ENCODE data around the gene NRM.

DNA sequence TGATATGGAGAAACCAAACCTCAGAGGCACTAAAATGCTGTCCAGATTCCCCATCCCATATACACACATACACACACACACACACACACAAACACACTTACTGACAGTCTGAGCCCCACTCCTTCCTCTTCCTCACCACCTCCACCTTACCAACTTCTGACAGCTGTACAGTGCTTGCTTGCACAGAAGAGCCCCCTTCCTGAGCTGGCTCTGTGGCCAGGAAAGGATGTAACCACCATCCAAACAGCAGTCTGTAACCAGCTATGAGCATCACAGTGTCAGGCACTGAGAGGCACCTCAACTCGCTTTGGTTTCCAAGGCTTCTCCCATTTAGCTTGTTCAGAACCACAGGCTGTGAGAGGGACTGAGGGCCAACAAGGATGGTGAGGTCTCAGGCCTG is 49.7 kb downstream of the NRM start:
- TF ChIP-seq, protein P1, sequence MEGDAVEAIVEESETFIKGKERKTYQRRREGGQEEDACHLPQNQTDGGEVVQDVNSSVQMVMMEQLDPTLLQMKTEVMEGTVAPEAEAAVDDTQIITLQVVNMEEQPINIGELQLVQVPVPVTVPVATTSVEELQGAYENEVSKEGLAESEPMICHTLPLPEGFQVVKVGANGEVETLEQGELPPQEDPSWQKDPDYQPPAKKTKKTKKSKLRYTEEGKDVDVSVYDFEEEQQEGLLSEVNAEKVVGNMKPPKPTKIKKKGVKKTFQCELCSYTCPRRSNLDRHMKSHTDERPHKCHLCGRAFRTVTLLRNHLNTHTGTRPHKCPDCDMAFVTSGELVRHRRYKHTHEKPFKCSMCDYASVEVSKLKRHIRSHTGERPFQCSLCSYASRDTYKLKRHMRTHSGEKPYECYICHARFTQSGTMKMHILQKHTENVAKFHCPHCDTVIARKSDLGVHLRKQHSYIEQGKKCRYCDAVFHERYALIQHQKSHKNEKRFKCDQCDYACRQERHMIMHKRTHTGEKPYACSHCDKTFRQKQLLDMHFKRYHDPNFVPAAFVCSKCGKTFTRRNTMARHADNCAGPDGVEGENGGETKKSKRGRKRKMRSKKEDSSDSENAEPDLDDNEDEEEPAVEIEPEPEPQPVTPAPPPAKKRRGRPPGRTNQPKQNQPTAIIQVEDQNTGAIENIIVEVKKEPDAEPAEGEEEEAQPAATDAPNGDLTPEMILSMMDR (IDR thresholded peaks at IDR 0.05; ENCODE audit: borderline replicate concordance, extremely low read depth, low read length, poor library complexity, severe bottlenecking): no peak
- no peak for TF ChIP-seq EZH2 (IDR thresholded peaks at IDR 0.05; ENCODE audit: borderline replicate concordance, low read depth, low read length, severe bottlenecking)
